ACC112 (cell line): ENCODE measurements around the gene IL34.

ENCODE experiments used
- H2AFZ ChIP-seq: fragments of 200-600 bp; sonication (generic); one replicate; pipeline ENCODE4 v1.6.0; 2017; ENCODE audit warnings: antibody characterized with exemption, low read length; ENCODE audit not compliant: unreplicated experiment
- H3K27ac ChIP-seq: fragments of 200-600 bp; sonication (generic); 2 replicates; pipeline ENCODE4 v1.5.1; 2014; ENCODE audit warnings: low read depth, mild to moderate bottlenecking, antibody characterized with exemption, low read length, moderate library complexity
- H3K27me3 ChIP-seq: fragments of 200-600 bp; sonication (generic); 2 replicates; pipeline ENCODE4 v1.6.1; 2014; ENCODE audit warnings: mild to moderate bottlenecking, antibody characterized with exemption, low read length, moderate library complexity, mixed read lengths; ENCODE audit not compliant: insufficient read depth
- H3K36me3 ChIP-seq: fragments of 200-600 bp; sonication (generic); 2 replicates; pipeline ENCODE4 v1.6.1; 2016; ENCODE audit warnings: mild to moderate bottlenecking, antibody characterized with exemption, low read length, moderate library complexity, mixed read lengths; ENCODE audit not compliant: insufficient read depth
- H3K4me1 ChIP-seq: fragments of 200-600 bp; sonication (generic); one replicate; pipeline ENCODE4 v1.6.1; 2016; ENCODE audit warnings: low read length, mixed read lengths; ENCODE audit not compliant: insufficient read depth, unreplicated experiment, control insufficient read depth
- H3K4me3 ChIP-seq: fragments of 200-600 bp; sonication (generic); 2 replicates; pipeline ENCODE4 v1.5.1; 2014; ENCODE audit warnings: mild to moderate bottlenecking, low read depth, low read length
- H3K79me2 ChIP-seq: fragments of 200-600 bp; sonication (generic); one replicate; pipeline ENCODE4 v1.6.0; 2016; ENCODE audit warnings: low read length; ENCODE audit not compliant: control insufficient read depth, unreplicated experiment, insufficient read depth

The IL34 gene

GRCh38 chr16:70698901-70699300 lies 52.5 kb downstream of the IL34 start:
- no peaks in the 10 kb centered on the region for H3K27me3 ChIP-seq
- H2AFZ ChIP-seq, result no peak overlapping the region
- H3K4me1 ChIP-seq, result peaks cover 34% of the 10 kb centered on the region
- no peaks in the 10 kb centered on the region for H3K79me2 ChIP-seq
- H3K4me3 ChIP-seq, result no peak overlapping the region
- no peak overlapping the region for H3K27ac ChIP-seq
- peaks cover 4% of the 10 kb centered on the region; the same call in 1 of the 2 replicates for H3K36me3 ChIP-seq

DNA sequence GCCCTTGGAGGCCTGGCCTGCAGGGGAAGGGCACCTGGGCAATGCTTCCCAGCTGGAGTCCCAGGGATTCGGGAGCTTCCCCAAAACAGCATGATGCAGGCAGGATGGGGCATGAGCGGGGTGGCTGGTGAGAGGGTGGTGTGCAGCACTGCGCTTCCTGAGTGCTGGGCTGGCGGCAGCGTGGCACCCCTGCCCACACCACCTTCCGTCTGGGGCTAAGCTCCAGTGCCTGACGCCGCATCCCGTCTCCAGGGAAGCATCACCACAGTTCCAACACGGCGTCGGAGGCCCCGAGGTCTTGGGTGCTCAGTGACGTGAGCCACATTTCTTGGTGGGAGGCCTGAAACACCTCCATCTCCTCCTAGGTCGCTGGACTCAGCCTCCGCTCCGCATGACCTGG lies 53.3 kb downstream of the IL34 start:
- Histone ChIP-seq H3K79me2 (no peaks in the 10 kb centered on the region), H3K4me3 (no peak overlapping the region), H2AFZ (no peak overlapping the region), H3K4me1 (peaks cover 28% of the 10 kb centered on the region), H3K27ac (no peak overlapping the region), H3K36me3 (peaks cover 4% of the 10 kb centered on the region; the same call in 1 of the 2 replicates), H3K27me3 (no peaks in the 10 kb centered on the region)

- peaks cover 28% of the 10 kb centered on the region for H3K4me1 ChIP-seq
- no peak overlapping the region for H3K27ac ChIP-seq
- no peak overlapping the region for H2AFZ ChIP-seq
- no peaks in the 10 kb centered on the region for H3K79me2 ChIP-seq
- no peaks in the 10 kb centered on the region for H3K27me3 ChIP-seq
- no peak overlapping the region for H3K4me3 ChIP-seq
- H3K36me3 ChIP-seq, result peaks cover 4% of the 10 kb centered on the region; the same call in 1 of the 2 replicates
Observed at GRCh38 chr16:70700101-70701020, 54.0 kb downstream of the IL34 start.

DNA sequence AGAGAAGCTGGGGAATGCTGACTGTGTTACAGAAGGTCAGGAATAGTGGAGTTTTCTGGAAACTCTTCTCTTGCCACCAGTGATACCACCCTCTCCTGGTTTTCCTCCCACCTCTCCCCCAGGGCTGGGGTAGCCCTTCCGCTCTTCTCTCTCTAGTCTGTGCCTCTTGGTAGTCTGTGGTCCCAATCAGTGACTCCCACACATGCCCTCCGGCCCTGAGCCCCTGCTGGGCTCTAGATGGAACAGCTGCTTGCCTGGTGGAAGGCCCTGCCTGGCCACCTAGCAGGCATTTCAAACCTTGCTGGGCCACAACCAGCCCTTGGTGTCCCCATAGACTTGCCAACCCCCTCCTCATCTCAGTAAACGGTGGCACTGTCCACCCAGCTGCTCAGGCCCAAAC lies 54.7 kb downstream of the IL34 start:
- Histone ChIP-seq H3K27me3 (no peaks in the 10 kb centered on the region), H2AFZ (no peak overlapping the region), H3K4me3 (no peak overlapping the region), H3K27ac (no peak overlapping the region), H3K79me2 (no peaks in the 10 kb centered on the region), H3K36me3 (peaks cover 4% of the 10 kb centered on the region; the same call in 1 of the 2 replicates), H3K4me1 (peaks cover 25% of the 10 kb centered on the region)

GRCh38 chr16:70701596-70701995 lies 55.2 kb downstream of the IL34 start:
- Histone ChIP-seq H3K27ac (no peak overlapping the region), H3K4me3 (no peak overlapping the region), H3K27me3 (no peaks in the 10 kb centered on the region), H3K36me3 (peaks cover 4% of the 10 kb centered on the region; the same call in 1 of the 2 replicates), H3K4me1 (peaks cover 31% of the 10 kb centered on the region), H2AFZ (no peak overlapping the region), H3K79me2 (no peaks in the 10 kb centered on the region)

DNA sequence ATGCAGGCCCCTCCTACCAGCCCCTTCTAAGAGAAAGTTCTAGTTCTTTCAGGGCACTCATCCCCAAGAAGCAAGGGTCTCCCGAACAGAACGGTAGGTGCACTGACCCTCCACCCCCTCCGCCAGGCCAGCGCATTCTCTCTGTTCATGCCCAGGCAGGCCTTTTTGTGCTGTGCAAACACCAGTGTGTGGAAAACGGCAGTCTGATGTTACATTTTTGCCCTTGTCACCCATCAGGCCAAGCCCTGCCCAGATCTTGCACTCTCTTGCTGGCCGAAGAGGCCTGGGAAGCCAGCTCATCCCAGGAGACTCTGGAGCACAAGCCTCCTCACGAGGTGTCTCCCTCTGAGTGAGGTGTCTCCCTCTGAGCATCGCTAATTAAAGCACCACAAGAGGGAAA lies 55.6 kb downstream of the IL34 start:
- peaks cover 4% of the 10 kb centered on the region; the same call in 1 of the 2 replicates for H3K36me3 ChIP-seq
- no peaks in the 10 kb centered on the region for H3K27me3 ChIP-seq
- peaks cover 35% of the 10 kb centered on the region for H3K4me1 ChIP-seq
- H3K4me3 ChIP-seq, result no peak overlapping the region
- no peaks in the 10 kb centered on the region for H3K79me2 ChIP-seq
- no peak overlapping the region for H3K27ac ChIP-seq
- H2AFZ ChIP-seq, result no peak overlapping the region

DNA sequence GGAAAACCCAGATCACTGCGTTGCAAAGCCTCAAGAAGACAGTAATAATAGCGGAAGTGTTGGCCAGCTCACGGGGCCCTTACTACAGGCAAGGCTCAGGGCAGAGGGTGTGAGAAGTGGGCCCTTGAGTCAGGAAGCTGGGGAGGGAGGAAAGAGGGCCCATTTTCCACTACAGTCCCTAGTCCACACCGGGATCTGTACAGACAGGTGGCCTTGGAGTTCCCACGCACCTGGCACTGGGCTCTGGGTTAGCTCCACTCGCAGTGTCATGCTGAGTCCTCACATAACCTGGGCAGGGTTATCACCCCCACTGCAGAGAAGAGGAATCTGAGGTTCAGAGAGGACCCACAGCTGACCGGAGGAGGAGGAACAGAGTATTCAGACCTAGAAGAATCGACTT lies 56.3 kb downstream of the IL34 start:
- peaks cover 41% of the 10 kb centered on the region for H3K4me1 ChIP-seq
- no peaks in the 10 kb centered on the region for H3K27me3 ChIP-seq
- no peak overlapping the region for H2AFZ ChIP-seq
- H3K27ac ChIP-seq, result peak overlapping the region; percentile 0; the same call in 1 of the 2 replicates
- no peaks in the 10 kb centered on the region for H3K79me2 ChIP-seq
- no peak overlapping the region for H3K4me3 ChIP-seq
- peaks cover 4% of the 10 kb centered on the region; the same call in 1 of the 2 replicates for H3K36me3 ChIP-seq

DNA sequence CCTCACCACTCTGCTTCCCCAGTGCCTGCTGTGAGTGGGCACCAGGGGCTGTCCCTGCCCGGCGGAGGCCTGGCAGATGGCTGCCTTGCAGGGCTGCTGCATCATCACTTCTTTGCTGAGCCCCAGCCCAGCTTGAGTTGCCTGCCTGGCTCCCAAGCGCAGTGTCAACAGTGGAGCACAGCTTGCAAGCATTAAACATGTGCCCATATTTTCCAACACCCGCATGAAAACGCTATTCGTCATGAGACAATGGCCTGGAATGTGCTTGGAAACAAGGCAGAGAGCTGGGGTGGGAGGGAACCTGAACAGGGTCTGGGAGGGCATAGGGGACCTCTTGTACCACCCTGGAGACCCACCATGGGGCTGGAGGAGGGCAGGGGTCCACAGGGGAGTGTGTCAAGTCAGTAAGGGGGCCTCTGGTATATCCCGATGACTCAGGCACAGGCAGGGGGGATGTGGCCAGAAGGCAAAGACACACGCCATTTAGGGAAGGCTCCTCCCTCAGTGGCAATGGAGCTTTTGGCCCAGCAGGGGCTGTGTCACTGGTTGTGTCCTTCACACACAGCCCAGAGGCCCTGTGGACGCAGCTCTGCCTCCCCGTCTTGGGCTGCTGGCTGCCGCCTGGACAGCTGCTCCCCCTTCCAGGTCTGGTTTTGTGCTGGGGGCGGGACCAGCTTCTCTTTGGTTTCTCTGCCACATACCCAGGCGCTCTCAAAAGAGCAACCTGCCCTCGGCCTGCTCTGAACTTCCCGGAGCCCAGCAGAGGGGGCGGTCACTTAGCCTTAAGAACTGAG lies 56.9 kb downstream of the IL34 start:
- H3K4me3 ChIP-seq, result no peak overlapping the region
- H2AFZ ChIP-seq, result no peak overlapping the region
- H3K79me2 ChIP-seq, result no peaks in the 10 kb centered on the region
- peak overlapping the region; percentile 0; the same call in 1 of the 2 replicates for H3K27ac ChIP-seq
- H3K27me3 ChIP-seq, result no peaks in the 10 kb centered on the region
- H3K4me1 ChIP-seq, result peaks cover 41% of the 10 kb centered on the region
- H3K36me3 ChIP-seq, result peaks cover 4% of the 10 kb centered on the region; the same call in 1 of the 2 replicates

DNA sequence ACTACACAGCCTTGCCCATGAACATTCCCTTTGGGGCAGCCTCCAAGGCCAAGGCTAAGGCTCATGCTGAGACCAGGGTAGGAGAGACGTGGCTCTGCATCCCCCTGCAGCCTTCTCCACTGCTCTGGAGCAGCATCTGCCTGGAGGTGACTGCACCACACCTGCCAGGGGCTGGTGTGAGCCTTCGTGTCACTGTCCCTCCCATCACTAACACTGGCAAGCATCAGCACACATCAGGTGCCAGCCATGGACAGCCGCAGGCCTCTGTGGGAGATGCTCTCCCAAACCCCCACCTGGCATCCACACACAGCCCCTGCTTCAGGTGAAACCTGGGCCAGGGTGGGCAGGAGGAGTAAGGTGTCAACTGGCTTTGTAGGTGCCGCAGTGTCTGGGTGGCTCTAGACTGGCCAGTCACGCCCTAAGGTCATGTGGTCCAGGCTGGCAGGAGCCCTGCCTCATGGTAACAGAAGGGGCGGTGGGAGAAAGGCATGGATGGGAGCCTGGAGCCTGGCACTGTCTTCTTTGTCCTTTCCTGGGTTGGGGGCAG lies 57.5 kb downstream of the IL34 start:
- 0 out of 2 replicates have a peak overlapping the region, but pooled peaks have one; percentile 0 for H3K27ac ChIP-seq

DNA sequence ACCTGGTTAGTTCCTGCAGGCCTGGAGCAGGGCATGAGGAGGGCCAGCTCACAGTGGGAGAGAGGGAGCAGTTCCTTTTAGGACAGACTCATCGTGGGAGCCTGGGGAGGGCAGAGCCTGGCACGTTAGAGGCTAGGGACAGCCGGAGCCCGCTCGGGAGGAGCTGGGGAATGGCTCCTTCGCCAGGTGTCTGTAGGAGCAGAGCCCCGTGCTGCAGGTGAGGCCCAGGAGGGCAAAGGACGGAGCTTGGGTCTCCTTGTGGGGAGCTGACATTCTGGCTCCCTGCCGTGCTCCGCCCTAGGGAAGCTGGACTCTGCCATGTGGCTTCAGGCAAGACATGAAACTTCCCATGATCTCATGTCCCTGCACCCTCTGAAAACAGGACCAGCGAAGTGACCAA lies 58.2 kb downstream of the IL34 start:
- Histone ChIP-seq H3K27me3 (no peaks in the 10 kb centered on the region), H3K4me1 (peaks cover 41% of the 10 kb centered on the region), H3K27ac (no peak overlapping the region), H2AFZ (no peak overlapping the region), H3K36me3 (no peaks in the 10 kb centered on the region), H3K79me2 (no peaks in the 10 kb centered on the region), H3K4me3 (no peak overlapping the region)

More for the DNA sequence above, 57.5 kb downstream of the IL34 start:
- Histone ChIP-seq H3K27me3 (no peaks in the 10 kb centered on the region), H3K36me3 (no peaks in the 10 kb centered on the region), H3K79me2 (no peaks in the 10 kb centered on the region), H2AFZ (no peak overlapping the region), H3K4me1 (peaks cover 41% of the 10 kb centered on the region), H3K4me3 (no peak overlapping the region)
